Endothelial cell of umbilical vein (primary cell): Measurements from ENCODE around the gene NAV2. TPM values are rescaled to one million over a fixed set of nuclear protein-coding genes. Genes with fewer than 3 reads are reported as not detected.

Experiments
- BruUV-seq: library from RNA; stranded (reverse); fragments of 400-500 nt; replicated peaks from 2 replicates; lab custom pipeline; 2021; lab: Mats Ljungman, UMichigan
- CTCF ChIA-PET: fragments of 300-600, 350-600 bp; sonication (Branson Sonifier 250); formaldehyde crosslinking; loops from one replicate; lab custom pipeline; 2021; ENCODE audit warnings: antibody characterized with exemption, inconsistent platforms; lab: Charles Lee
- POLR2A ChIA-PET: fragments of 300-600, 350-600 bp; sonication (Branson Sonifier 250); formaldehyde crosslinking; loops from one replicate; lab custom pipeline; 2021; ENCODE audit warnings: antibody characterized with exemption, inconsistent platforms; lab: Charles Lee
- DNase-seq: peaks from one replicate; pipeline ENCODE4 v3.0.0-alpha.2; 2011; ENCODE audit warnings: low read depth, low spot score
- FAIRE-seq: peaks from 2 replicates; lab custom pipeline; 2011; peaks lifted over from hg19 to GRCh38; lab: Jason Lieb, UNC
- H2AFZ ChIP-seq: 2 replicates; pipeline ENCODE4 v1.6.0; 2012; ENCODE audit warnings: low read depth, low read length, control low read depth, inconsistent platforms
- H3K27ac ChIP-seq: 2 replicates; pipeline ENCODE4 v1.5.1; 2011; ENCODE audit warnings: low read depth, mild to moderate bottlenecking, control low read depth, low read length, moderate library complexity; ENCODE audit not compliant: insufficient read depth
- H3K27me3 ChIP-seq, 2 experiments: 2 replicates each; pipeline versions ENCODE4 v1.6.0 to v1.6.1; 2011; ENCODE audit warnings: low read length in 2 of 2, mixed read lengths in 1 of 2; ENCODE audit not compliant: control insufficient read depth in 2 of 2, insufficient read depth in 2 of 2
- H3K36me3 ChIP-seq, 2 experiments: 2 replicates in 1 of 2; 3 replicates in 1 of 2; pipeline ENCODE4 v1.5.1; 2011; ENCODE audit warnings: low read length in 2 of 2, mild to moderate bottlenecking in 1 of 2, moderate library complexity in 1 of 2; ENCODE audit not compliant: control insufficient read depth in 2 of 2, insufficient read depth in 2 of 2; ENCODE audit errors: extremely low read depth in 1 of 2
- H3K4me1 ChIP-seq: 3 replicates; pipeline ENCODE4 v1.5.1; 2011; ENCODE audit warnings: mild to moderate bottlenecking, low read length; ENCODE audit not compliant: control insufficient read depth, insufficient read depth; ENCODE audit errors: extremely low read depth
- H3K4me2 ChIP-seq: 2 replicates; pipeline ENCODE4 v1.6.1; 2011; ENCODE audit warnings: low read length, control low read depth, mixed read lengths; ENCODE audit not compliant: insufficient read depth
- H3K4me3 ChIP-seq, 3 experiments: fragments of 200-600 bp in 1 of 3; sonication (generic), shearing (Covaris generic) in 1 of 3; replicated peaks in 1 of 3; 2 replicates each; pipeline ENCODE4 v1.5.1; 2011 to 2016; ENCODE audit warnings: control low read depth in 3 of 3, low read length in 3 of 3, mild to moderate bottlenecking in 2 of 3, inconsistent platforms in 1 of 3, low read depth in 1 of 3, moderate library complexity in 1 of 3; ENCODE audit not compliant: insufficient read depth in 1 of 3
- H3K79me2 ChIP-seq: 2 replicates; pipeline ENCODE4 v1.6.0; 2012; ENCODE audit warnings: low read length, inconsistent platforms; ENCODE audit not compliant: control insufficient read depth, insufficient read depth
- H3K9ac ChIP-seq: replicated peaks from 2 replicates; pipeline ENCODE3; 2011; ENCODE audit warnings: low read length, control low read depth; ENCODE audit not compliant: insufficient read depth; ENCODE audit errors: extremely low read depth
- H3K9me1 ChIP-seq: replicated peaks from 3 replicates; pipeline ENCODE4 v1.6.0; 2011; ENCODE audit warnings: mild to moderate bottlenecking, low read length; ENCODE audit not compliant: control insufficient read depth, insufficient read depth; ENCODE audit errors: extremely low read depth
- H3K9me3 ChIP-seq: replicated peaks from 2 replicates; pipeline ENCODE4 v1.5.1; 2012; ENCODE audit warnings: low read length, inconsistent platforms; ENCODE audit not compliant: control insufficient read depth, insufficient read depth
- H4K20me1 ChIP-seq: replicated peaks from 2 replicates; pipeline ENCODE3; 2011; ENCODE audit warnings: mild to moderate bottlenecking, low read length; ENCODE audit not compliant: control insufficient read depth, insufficient read depth; ENCODE audit errors: extremely low read depth
- CTCF ChIP-seq, 2 donors: IDR thresholded peaks; 1 replicate in 1 of 2; 2 replicates in 1 of 2; pipeline ENCODE4 v1.5.1; 2011; ENCODE audit warnings: low read length in 2 of 2, mild to moderate bottlenecking in 2 of 2, moderate library complexity in 2 of 2, control low read depth in 1 of 2, inconsistent platforms in 1 of 2, low read depth in 1 of 2; ENCODE audit not compliant: insufficient read depth in 1 of 2; ENCODE audit errors: extremely low read depth in 1 of 2
- FOS ChIP-seq: IDR thresholded peaks from 2 replicates; pipeline ENCODE4 v1.6.1; 2011; ENCODE audit warnings: mild to moderate bottlenecking, low read length, moderate library complexity, borderline replicate concordance; ENCODE audit not compliant: insufficient read depth
- POLR2AphosphoS5 ChIP-seq: IDR thresholded peaks from 2 replicates; pipeline ENCODE4 v1.6.1; 2012; ENCODE audit warnings: low read depth, mild to moderate bottlenecking, control low read depth, low read length, moderate library complexity; ENCODE audit not compliant: insufficient read depth
- dilution Hi-C: fragments of 300-500 bp; cut with MboI; formaldehyde crosslinking; loops from one replicate; pipeline ENCODE4 v1.15.0; 2019; ENCODE audit warnings: low sequenced_read_pairs; ENCODE audit not compliant: extremely low pct_ligation_motif_present
- intact Hi-C: fragments of 100-400 bp; cut with micrococcal nuclease; formaldehyde crosslinking; loops from one replicate; pipeline ENCODE4 v1.10.0; 2022
- polyA plus RNA-seq, 4 experiments: library from polyadenylated mRNA; depleted of rRNA in 3 of 4; stranded (reverse) in 3 of 4; unstranded in 1 of 4; fragments of >200 nt; gene quantifications; 2 replicates each; pipeline versions ENCODE4 v1.2.1 to v1.2.3, GENCODE V29; 2011 to 2012; ENCODE audit warnings: missing spikeins in 1 of 4
- total RNA-seq: library from RNA; stranded (reverse); gene quantifications from 2 replicates; pipeline ENCODE4 v1.2.3, GENCODE V29; 2021

NAV2 gene
- total and polyA plus RNA-seq, 2 donors (not counting 3 experiments of a cell fraction or from before 2014, with no cell fraction given), result 10.9 to 68.0 TPM

GRCh38 chr11:19951558-19952115, 239.0 kb downstream of the NAV2 start:
- H3K4me3 ChIP-seq, result no peak overlapping the region
- H3K9me1 ChIP-seq, result no peaks in the 10 kb centered on the region
- no peaks in the 10 kb centered on the region for H3K9me3 ChIP-seq
- intact Hi-C loops (loop anchor here (1.0 to 5.0 kb wide), 10 partner anchors 30 to 403 kb away; no protein-coding TSS in a partner anchor), dilution Hi-C loops (no loop called here)
- H3K36me3 ChIP-seq, result peaks cover 5 to 7% of the 10 kb centered on the region in 2 experiments
- CTCF ChIA-PET, result interaction anchor here (0.9 to 5.8 kb wide), 15 partner anchors 10 to 403 kb away, joined by 3 to 91 read pairs (median 5); no protein-coding TSS in a partner anchor
- BruUV-seq, result no TSS peak
- peaks cover 27% of the 10 kb centered on the region for H3K4me1 ChIP-seq
- POLR2A ChIA-PET, result interaction anchor here (0.7 to 0.9 kb wide), 2 partner anchors 32 to 93 kb away, joined by 3 read pairs; no protein-coding TSS in a partner anchor
- no peak overlapping the region for H2AFZ ChIP-seq
- H3K27me3 ChIP-seq, result no peaks in the 10 kb centered on the region
- TF ChIP-seq CTCF (IDR thresholded peaks at IDR 0.05; ENCODE audit: extremely low read depth in 1 of 2, insufficient read depth in 1 of 2, low read depth in 1 of 2, low read length in 2 of 2) (peak; percentile 33 to 50), FOS (no peak), POLR2AphosphoS5 (no peak)
- H4K20me1 ChIP-seq, result no peaks in the 10 kb centered on the region
- H3K27ac ChIP-seq, result peak overlapping the region; percentile 40
- H3K4me2 ChIP-seq, result peak overlapping the region; percentile 60
- peak overlapping the region; percentile 50 for H3K9ac ChIP-seq
- FAIRE-seq (peak; percentile 94), DNase-seq (peak; percentile 81)
- peaks cover 24% of the 10 kb centered on the region for H3K79me2 ChIP-seq
